SK-N-SH treated with all-trans-retinoic acid at 6 μM for 48 hours (cell line): ENCODE data around the gene TRIM40.

ENCODE experiments used
- BACH2 ChIP-seq: fragments of 250-450 bp; sonication (Bioruptor Pico); IDR thresholded peaks from 2 replicates; pipeline ENCODE4 v1.9.0; 2021; ENCODE audit warnings: mild to moderate bottlenecking, borderline replicate concordance
- ESRRG ChIP-seq: fragments of 250-450 bp; sonication (Bioruptor Pico); IDR thresholded peaks from 2 replicates; pipeline ENCODE4 v1.6.1; 2021; ENCODE audit warnings: mild to moderate bottlenecking
- ISL1 ChIP-seq: fragments of 250-450 bp; sonication (Bioruptor Pico); IDR thresholded peaks from 2 replicates; pipeline ENCODE4 v2.1.2; 2022; ENCODE audit warnings: mild to moderate bottlenecking, moderate library complexity
- PATZ1 ChIP-seq: fragments of 250-450 bp; sonication (Bioruptor Pico); IDR thresholded peaks from 2 replicates; pipeline ENCODE4 v1.8.0; 2020; ENCODE audit warnings: mild to moderate bottlenecking, moderate library complexity, borderline replicate concordance
- POU6F1 ChIP-seq: fragments of 250-450 bp; sonication (Bioruptor Pico); IDR thresholded peaks from 2 replicates; pipeline ENCODE4 v1.8.0; 2021; ENCODE audit warnings: low read depth, mild to moderate bottlenecking, moderate library complexity, borderline replicate concordance
- RARB ChIP-seq: fragments of 250-450 bp; sonication (Bioruptor Pico); IDR thresholded peaks from 2 replicates; pipeline ENCODE4 v1.8.0; 2021; ENCODE audit warnings: mild to moderate bottlenecking, moderate library complexity
- TSHZ2 ChIP-seq: fragments of 250-450 bp; sonication (Bioruptor Pico); IDR thresholded peaks from 2 replicates; pipeline ENCODE4 v1.5.0; 2020; ENCODE audit warnings: mild to moderate bottlenecking, moderate library complexity
- ZC3H10 ChIP-seq: fragments of 250-450 bp; sonication (Bioruptor Pico); IDR thresholded peaks from 2 replicates; pipeline ENCODE4 v1.5.1; 2021; ENCODE audit warnings: mild to moderate bottlenecking, moderate library complexity
- ZFP3 ChIP-seq: fragments of 250-450 bp; sonication (Bioruptor Pico); IDR thresholded peaks from 2 replicates; pipeline ENCODE4 v1.5.0; 2020; ENCODE audit warnings: mild to moderate bottlenecking, moderate library complexity
- ZFP30 ChIP-seq: fragments of 450-650 bp; formaldehyde crosslinking; IDR thresholded peaks from 2 replicates; pipeline ENCODE4 v1.5.0; 2022; ENCODE audit warnings: mild to moderate bottlenecking, moderate library complexity

GRCh38 chr6:30130887-30131862 lies 4.8 kb upstream of the TRIM40 start:
- no peak for TF ChIP-seq POU6F1 (CRISPR knock-in tag)
- no peak for TF ChIP-seq TSHZ2 (CRISPR knock-in tag)
- no peak for TF ChIP-seq ZFP3 (CRISPR knock-in tag)
- no peak for TF ChIP-seq BACH2 (CRISPR knock-in tag)
- TF ChIP-seq ISL1, result no peak
- no peak for TF ChIP-seq PATZ1 (CRISPR knock-in tag)
- TF ChIP-seq ZC3H10 (CRISPR knock-in tag), result no peak
- no peak for TF ChIP-seq ESRRG (CRISPR knock-in tag)
- TF ChIP-seq RARB, result no peak
- no peak for TF ChIP-seq ZFP30 (CRISPR knock-in tag)
